Measurements from ENCODE around the gene RAC3. TPM values are rescaled to one million over a fixed set of nuclear protein-coding genes. Genes with fewer than 3 reads are reported as not detected.
"Not testable (repeated sequence)": the region's sequence is repeated elsewhere in the genome, so short reads cannot be mapped to it uniquely, and the experiment has no call there.

The RAC3 gene
- total and polyA plus RNA-seq, 3 donors from 2014 or later = 42.3 to 102 (median 74.3) TPM

GRCh38 chr17:82035956-82036633, 4.6 kb downstream of the RAC3 start:
- Histone ChIP-seq H3K27me3 (no peaks in the 10 kb centered on the region), H3K36me3 (ENCODE audit: low read depth, missing control alignments) (no peaks in the 10 kb centered on the region), H3K9me3 (no peaks in the 10 kb centered on the region), H3K4me3 (no peak overlapping the region), H3K27ac (peak overlapping the region in 1 of 2 donors; percentile 97), H3K4me1 (peaks cover 34% of the 10 kb centered on the region)
- DNase-seq = no peak
- intact Hi-C loops (cut with DNase I; ENCODE audit: low total_unique reads) = loop anchor here (10.0 kb wide), 1 partner anchor 119 kb away; no protein-coding TSS in a partner anchor
- WGBS, 2 donors = 84 to 91% methylated on average over 10 to 20 of the region's 20 CpGs
- TF ChIP-seq, protein P1, sequence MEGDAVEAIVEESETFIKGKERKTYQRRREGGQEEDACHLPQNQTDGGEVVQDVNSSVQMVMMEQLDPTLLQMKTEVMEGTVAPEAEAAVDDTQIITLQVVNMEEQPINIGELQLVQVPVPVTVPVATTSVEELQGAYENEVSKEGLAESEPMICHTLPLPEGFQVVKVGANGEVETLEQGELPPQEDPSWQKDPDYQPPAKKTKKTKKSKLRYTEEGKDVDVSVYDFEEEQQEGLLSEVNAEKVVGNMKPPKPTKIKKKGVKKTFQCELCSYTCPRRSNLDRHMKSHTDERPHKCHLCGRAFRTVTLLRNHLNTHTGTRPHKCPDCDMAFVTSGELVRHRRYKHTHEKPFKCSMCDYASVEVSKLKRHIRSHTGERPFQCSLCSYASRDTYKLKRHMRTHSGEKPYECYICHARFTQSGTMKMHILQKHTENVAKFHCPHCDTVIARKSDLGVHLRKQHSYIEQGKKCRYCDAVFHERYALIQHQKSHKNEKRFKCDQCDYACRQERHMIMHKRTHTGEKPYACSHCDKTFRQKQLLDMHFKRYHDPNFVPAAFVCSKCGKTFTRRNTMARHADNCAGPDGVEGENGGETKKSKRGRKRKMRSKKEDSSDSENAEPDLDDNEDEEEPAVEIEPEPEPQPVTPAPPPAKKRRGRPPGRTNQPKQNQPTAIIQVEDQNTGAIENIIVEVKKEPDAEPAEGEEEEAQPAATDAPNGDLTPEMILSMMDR (IDR thresholded peaks at IDR 0.05) = no peak
- no peak for TF ChIP-seq POLR2A (IDR thresholded peaks at IDR 0.05)

DNA sequence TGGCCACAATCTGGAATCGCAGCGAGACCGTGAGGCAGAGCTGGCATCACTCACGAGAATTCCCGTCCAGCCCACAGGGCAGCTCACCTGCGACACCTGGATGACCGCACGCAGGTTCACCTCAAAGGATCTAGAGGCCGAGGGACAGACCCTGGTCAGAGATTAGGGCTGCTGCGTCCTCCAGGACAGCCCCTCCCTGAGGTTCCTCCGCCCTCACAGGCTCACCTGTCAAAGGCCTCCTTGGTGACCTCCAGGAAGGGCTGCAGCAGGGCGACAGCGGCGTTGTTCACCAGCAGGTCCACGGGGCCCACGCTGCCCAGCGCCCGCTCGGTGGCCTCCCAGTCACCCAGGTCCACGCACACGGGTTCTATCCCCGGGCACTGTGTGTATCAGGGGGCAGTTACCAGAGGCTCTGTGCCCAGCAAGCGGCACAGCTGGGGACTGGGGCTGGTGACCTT, 5.2 kb downstream of the RAC3 start:
- 43 to 49% methylated on average over 9 to 23 of the region's 23 CpGs for WGBS, 2 donors
- TF ChIP-seq POLR2A (IDR thresholded peaks at IDR 0.05) = no peak
- TF ChIP-seq, protein P1 (IDR thresholded peaks at IDR 0.05) = no peak
- H3K4me3 ChIP-seq = peak overlapping the region; percentile 63 to 73
- intact Hi-C loops (cut with DNase I; ENCODE audit: low total_unique reads) = loop anchor here (10.0 kb wide), 1 partner anchor 118 kb away; no protein-coding TSS in a partner anchor
- no peaks in the 10 kb centered on the region for H3K9me3 ChIP-seq
- no peaks in the 10 kb centered on the region for H3K27me3 ChIP-seq
- no peak for DNase-seq
- peaks cover 34% of the 10 kb centered on the region for H3K4me1 ChIP-seq
- H3K36me3 ChIP-seq (ENCODE audit: low read depth, missing control alignments) = no peaks in the 10 kb centered on the region
- peak overlapping the region; percentile 89 to 97 for H3K27ac ChIP-seq

- Histone ChIP-seq H3K4me3 (peak within 1 kb of the TSS; percentile 63 to 73), H3K36me3 (ENCODE audit: low read depth, missing control alignments) (no peaks in the 10 kb centered on the region), H3K9me3 (no peaks in the 10 kb centered on the region), H3K4me1 (peaks cover 30% of the 10 kb centered on the region), H3K27me3 (no peaks in the 10 kb centered on the region), H3K27ac (peak within 1 kb of the TSS; percentile 89 to 97)
- intact Hi-C loops (cut with DNase I; ENCODE audit: low total_unique reads) = loop anchor here (10.0 kb wide), 1 partner anchor 118 kb away; no protein-coding TSS in a partner anchor
- peak; percentile 99 for DNase-seq
- WGBS, 2 donors = 0 to 1% methylated on average over 9 to 68 of the region's 92 CpGs
- peak; percentile 9 for TF ChIP-seq POLR2A (IDR thresholded peaks at IDR 0.05)
- TF ChIP-seq, protein P1 (IDR thresholded peaks at IDR 0.05) = peak; percentile 63 to 71 (median 67)
Observed at GRCh38 chr17:82037092-82037888, 5.8 kb downstream of the RAC3 start, which contains the start of gene DCXR. TSS of gene DCXR (minus strand) at chr17:82037697. CDS start at chr17:82037682, 15 bp downstream.

DNA sequence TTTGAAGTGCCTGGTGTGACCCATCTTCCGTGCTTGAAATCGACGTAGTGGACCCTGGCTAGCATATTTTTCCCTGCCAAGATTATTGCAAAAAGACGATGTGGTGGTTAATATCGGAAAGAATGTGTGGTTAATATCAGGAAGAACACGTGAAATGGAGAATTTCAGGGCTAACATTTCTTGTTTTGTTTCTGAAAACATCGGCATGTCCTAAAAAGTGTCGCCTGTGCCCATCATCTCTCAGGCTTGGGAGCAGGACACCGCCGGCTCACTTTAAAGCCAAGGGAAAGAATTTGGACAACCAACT, 6.4 kb downstream of the RAC3 start:
- H3K27ac ChIP-seq = peak overlapping the region; percentile 89 to 97
- no peaks in the 10 kb centered on the region for H3K9me3 ChIP-seq
- peak overlapping the region in 1 of 2 donors; percentile 73 for H3K4me3 ChIP-seq
- intact Hi-C loops (cut with DNase I; ENCODE audit: low total_unique reads) = loop anchor here (10.0 kb wide), 1 partner anchor 117 kb away; no protein-coding TSS in a partner anchor
- TF ChIP-seq, protein P1 (IDR thresholded peaks at IDR 0.05) = no peak
- 6% methylated on average over 10 of the region's 10 CpGs for WGBS, 2 donors
- H3K4me1 ChIP-seq = peaks cover 27% of the 10 kb centered on the region
- no peaks in the 10 kb centered on the region for H3K36me3 ChIP-seq (ENCODE audit: low read depth, missing control alignments)
- DNase-seq = no peak
- H3K27me3 ChIP-seq = no peaks in the 10 kb centered on the region

DNA sequence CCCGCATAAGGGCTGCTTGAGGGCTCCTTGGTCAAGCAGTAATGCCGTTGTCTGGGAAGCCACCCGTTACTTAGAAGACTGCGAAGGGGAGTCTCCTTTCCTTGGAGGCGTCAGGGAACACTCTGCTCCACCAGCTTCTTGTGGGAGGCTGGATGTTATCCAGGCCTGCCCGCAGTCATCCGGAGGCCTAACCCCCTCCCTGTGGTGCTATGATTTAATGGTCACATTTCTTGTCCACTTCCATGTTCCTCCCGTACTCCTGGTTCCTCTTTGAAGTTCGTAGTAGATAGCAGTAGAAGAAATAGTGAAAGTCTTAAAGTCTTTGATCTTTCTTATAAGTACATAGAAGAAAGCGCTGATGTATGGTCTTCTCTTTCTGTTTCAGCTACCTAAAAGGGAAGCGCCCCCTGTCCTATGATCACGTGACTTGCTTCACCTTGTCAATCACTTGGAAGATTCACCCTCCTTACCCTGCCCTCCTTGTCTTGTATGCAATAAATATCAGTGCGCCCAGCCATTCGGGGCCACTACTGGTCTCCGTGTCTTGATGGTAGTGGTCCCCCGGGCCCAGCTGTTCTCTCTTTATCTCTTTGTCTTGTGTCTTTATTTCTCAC, 7.4 kb downstream of the RAC3 start:
- H3K9me3 ChIP-seq; H3K4me3 ChIP-seq; H3K27me3 ChIP-seq; H3K36me3 ChIP-seq (ENCODE audit: low read depth, missing control alignments): not testable (repeated sequence)
- 38 to 54% methylated on average over 16 of the region's 16 CpGs for WGBS, 2 donors
- peak overlapping the region in 1 of 2 donors; percentile 47 for H3K27ac ChIP-seq
- DNase-seq = peak; percentile 76
- intact Hi-C loops (cut with DNase I; ENCODE audit: low total_unique reads) = loop anchor here (10.0 kb wide), 1 partner anchor 116 kb away; no protein-coding TSS in a partner anchor
- peaks cover 27% of the 10 kb centered on the region for H3K4me1 ChIP-seq

All from testis (tissue), 3 donors.